IMR-90 (cell line): ENCODE results near the gene RFK. TPM values are rescaled to one million over a fixed set of nuclear protein-coding genes. Genes with fewer than 3 reads are reported as not detected.
"Not testable (repeated sequence)": the region's sequence is repeated elsewhere in the genome, so short reads cannot be mapped to it uniquely, and the experiment has no call there.

ENCODE experiments used
- ATAC-seq: fragments of 200-7000 bp; cut with Tn5 transposase; 2 replicates; pipeline ENCODE4 v1.9.1; 2020; ENCODE audit warnings: low read depth, mild to moderate bottlenecking, moderate library complexity
- BruUV-seq: library from RNA; stranded (reverse); fragments of 400-500 nt; replicated peaks from 2 replicates; lab custom pipeline; 2021; lab: Mats Ljungman, UMichigan
- CTCF ChIA-PET: fragments of 300-600 bp; formaldehyde crosslinking; extraction: SDS; loops from one replicate; lab custom pipeline; 2021; ENCODE audit warnings: antibody characterized with exemption; lab: Yijun Ruan, JAX
- POLR2A ChIA-PET: fragments of 300-600 bp; sonication (Branson Sonifier 250); formaldehyde crosslinking; loops from one replicate; lab custom pipeline; 2022; ENCODE audit warnings: antibody characterized with exemption; ENCODE audit not compliant: unreplicated experiment; lab: Charles Lee
- DNase-seq: peaks from one replicate; pipeline ENCODE4 v3.0.0; 2013
- H2AFZ ChIP-seq: replicated peaks from 2 replicates; pipeline ENCODE3; 2013; ENCODE audit warnings: low read length, mild to moderate bottlenecking; ENCODE audit not compliant: poor library complexity
- H2AK5ac ChIP-seq: 2 replicates; pipeline ENCODE4 v1.6.1; 2013; ENCODE audit warnings: low read depth, low read length, inconsistent platforms
- H2AK9ac ChIP-seq: replicated peaks from 2 replicates; pipeline ENCODE3; 2013; ENCODE audit warnings: mild to moderate bottlenecking, low read depth, low read length, moderate library complexity; ENCODE audit not compliant: poor library complexity
- H2BK120ac ChIP-seq: 2 replicates; pipeline ENCODE4 v1.6.1; 2013; ENCODE audit warnings: low read depth, low read length, inconsistent platforms
- H2BK15ac ChIP-seq: 3 replicates; pipeline ENCODE4 v1.6.1; 2013; ENCODE audit warnings: low read depth, low read length, inconsistent platforms
- H2BK20ac ChIP-seq: 2 replicates; pipeline ENCODE4 v1.6.1; 2013; ENCODE audit warnings: low read depth, mild to moderate bottlenecking, inconsistent platforms, low read length, moderate library complexity
- H2BK5ac ChIP-seq: 2 replicates; pipeline ENCODE4 v1.6.1; 2013; ENCODE audit warnings: mild to moderate bottlenecking, low read depth, low read length, inconsistent platforms; ENCODE audit not compliant: poor library complexity, severe bottlenecking
- H3K14ac ChIP-seq: replicated peaks from 2 replicates; pipeline ENCODE4 v1.6.1; 2013; ENCODE audit warnings: low read depth, low read length, inconsistent platforms
- H3K18ac ChIP-seq: 2 replicates; pipeline ENCODE4 v1.6.1; 2013; ENCODE audit warnings: low read depth, low read length, control low read depth
- H3K23ac ChIP-seq: 2 replicates; pipeline ENCODE4 v1.6.1; 2013; ENCODE audit warnings: low read depth, low read length, inconsistent platforms
- H3K27ac ChIP-seq: 2 replicates; pipeline ENCODE4 v1.5.1; 2013; ENCODE audit warnings: mild to moderate bottlenecking, control low read depth, low read length; ENCODE audit not compliant: insufficient read depth
- H3K27me3 ChIP-seq: 2 replicates; pipeline ENCODE4 v1.6.1; 2013; ENCODE audit warnings: low read length; ENCODE audit not compliant: control insufficient read depth, insufficient read depth
- H3K36me3 ChIP-seq: 2 replicates; pipeline ENCODE4 v1.6.1; 2013; ENCODE audit warnings: low read length, mixed read lengths; ENCODE audit not compliant: control insufficient read depth, insufficient read depth
- H3K4ac ChIP-seq: 2 replicates; pipeline ENCODE4 v1.6.1; 2013; ENCODE audit warnings: low read depth, low read length, inconsistent platforms
- H3K4me1 ChIP-seq: 2 replicates; pipeline ENCODE4 v1.6.1; 2013; ENCODE audit warnings: low read length, mixed read lengths; ENCODE audit not compliant: control insufficient read depth, insufficient read depth
- H3K4me2 ChIP-seq: 2 replicates; pipeline ENCODE4 v1.6.1; 2013; ENCODE audit warnings: low read depth, mild to moderate bottlenecking, control low read depth, low read length, moderate library complexity
- H3K4me3 ChIP-seq: 2 replicates; pipeline ENCODE4 v1.5.1; 2013; ENCODE audit warnings: low read depth, mild to moderate bottlenecking, control low read depth, low read length, moderate library complexity; ENCODE audit not compliant: insufficient read depth
- H3K56ac ChIP-seq: 2 replicates; pipeline ENCODE4 v1.6.1; 2013; ENCODE audit warnings: low read length, inconsistent platforms; ENCODE audit not compliant: insufficient read depth; ENCODE audit errors: extremely low read depth
- H3K79me1 ChIP-seq, 2 experiments: 2 replicates each; pipeline ENCODE4 v1.6.1; 2013; ENCODE audit warnings: low read length in 2 of 2, inconsistent platforms in 1 of 2, low read depth in 1 of 2
- H3K9ac ChIP-seq: 2 replicates; pipeline ENCODE4 v1.6.1; 2013; ENCODE audit warnings: low read depth, low read length, control low read depth
- H3K9me1 ChIP-seq: 2 replicates; pipeline ENCODE4 v1.6.1; 2013; ENCODE audit warnings: low read length, inconsistent platforms; ENCODE audit not compliant: insufficient read depth
- H3K9me3 ChIP-seq: 2 replicates; pipeline ENCODE4 v1.6.1; 2013; ENCODE audit warnings: low read length; ENCODE audit not compliant: control insufficient read depth, insufficient read depth
- H4K20me1 ChIP-seq: 2 replicates; pipeline ENCODE4 v1.6.1; 2013; ENCODE audit warnings: low read length, inconsistent platforms; ENCODE audit not compliant: insufficient read depth
- H4K5ac ChIP-seq: 2 replicates; pipeline ENCODE4 v1.6.1; 2013; ENCODE audit warnings: mild to moderate bottlenecking, low read depth, low read length, control low read depth
- H4K8ac ChIP-seq, 2 experiments: 2 replicates each; pipeline ENCODE4 v1.6.1; 2013; ENCODE audit warnings: low read depth in 2 of 2, low read length in 2 of 2, control low read depth in 1 of 2, inconsistent platforms in 1 of 2
- H4K91ac ChIP-seq: 2 replicates; pipeline ENCODE4 v1.6.1; 2013; ENCODE audit warnings: low read depth, low read length, inconsistent platforms; ENCODE audit not compliant: insufficient read depth
- WGBS, 2 experiments: methylation state at CpG; one replicate each; pipeline versions ENCODE4 v1.1.5 to v1.1.7; 2013; ENCODE audit warnings: missing lambda C conversion rate in 2 of 2; ENCODE audit not compliant: insufficient read length in 1 of 2; ENCODE audit errors: extremely low coverage in 2 of 2; 5-methylcytosine and 5-hydroxymethylcytosine counted together
- dilution Hi-C: fragments of 300-500 bp; cut with HindIII; formaldehyde crosslinking; loops from one replicate; pipeline ENCODE4 v1.14.3; 2018; ENCODE audit warnings: low sequenced_read_pairs; ENCODE audit not compliant: unreplicated experiment
- in situ Hi-C: fragments of 300-500 bp; cut with MboI; formaldehyde crosslinking; loops from 3 replicates; pipeline ENCODE4 v1.14.3; 2019; ENCODE audit warnings: low sequenced_read_pairs, inconsistent platforms, mixed read lengths
- intact Hi-C: fragments of 100-400 bp; cut with micrococcal nuclease; formaldehyde crosslinking; loops from 2 replicates; pipeline ENCODE4 v1.10.0; 2022
- polyA plus RNA-seq, 3 experiments: library from polyadenylated mRNA; depleted of rRNA; stranded (reverse); fragments of >200 nt; gene quantifications; 2 replicates each; pipeline ENCODE4 v1.2.3, GENCODE V29; 2012; ENCODE audit warnings: low replicate concordance in 1 of 3
- total RNA-seq: library from RNA; depleted of rRNA; stranded (reverse); fragments of >200 nt; gene quantifications from 2 replicates; pipeline ENCODE4 v1.2.3, GENCODE V29; 2012

RFK gene
- total and polyA plus RNA-seq, 2 of the 4 experiments (the other 2 are of a cell fraction) = 10.3 to 13.8 TPM

DNA sequence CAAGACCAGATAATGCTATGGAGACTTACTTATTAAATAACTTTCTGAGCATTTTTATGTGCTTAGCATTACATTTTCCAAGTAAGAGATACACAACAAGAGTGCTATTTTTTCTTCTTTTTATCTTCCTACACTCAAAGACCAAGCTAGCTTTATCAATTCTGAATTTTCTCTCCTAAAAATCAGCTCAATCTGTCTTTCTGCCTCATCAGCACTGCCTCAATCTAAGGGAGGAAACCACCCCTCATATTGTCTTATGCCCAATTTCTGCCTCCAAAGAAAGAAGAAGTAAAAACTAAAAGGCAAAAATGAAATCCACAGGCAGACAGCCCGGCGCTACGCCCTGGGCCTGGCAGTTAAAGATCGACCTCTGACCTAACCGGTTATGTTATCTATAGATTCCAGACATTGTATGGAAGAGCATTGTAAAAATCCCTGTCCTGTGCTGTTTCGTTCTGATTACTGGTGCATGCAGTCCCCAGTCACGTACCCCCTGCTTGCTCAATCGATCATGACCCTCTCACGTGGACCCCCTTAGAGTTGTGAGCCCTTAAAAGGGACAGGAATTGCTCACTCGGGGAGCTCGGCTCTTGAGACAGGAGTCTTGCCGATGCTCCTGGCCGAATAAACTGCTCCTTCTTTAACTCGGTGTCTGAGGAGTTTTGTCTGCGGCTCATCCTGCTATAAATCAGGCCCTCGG is 31.7 kb downstream of the RFK start:
- H2AK9ac ChIP-seq, POLR2A ChIA-PET, H3K14ac ChIP-seq, H3K18ac ChIP-seq, H3K9ac ChIP-seq, in situ Hi-C loops, H3K27me3 ChIP-seq, H3K4me2 ChIP-seq, H3K4ac ChIP-seq, dilution Hi-C loops, H3K9me1 ChIP-seq, H2AK5ac ChIP-seq, CTCF ChIA-PET, BruUV-seq, H3K4me1 ChIP-seq, H4K8ac ChIP-seq, H4K5ac ChIP-seq, H4K20me1 ChIP-seq, H2BK20ac ChIP-seq, H3K36me3 ChIP-seq, DNase-seq, H3K79me1 ChIP-seq, H3K9me3 ChIP-seq, H3K27ac ChIP-seq, H2BK120ac ChIP-seq, H2BK5ac ChIP-seq, H3K56ac ChIP-seq, H2BK15ac ChIP-seq, ATAC-seq, intact Hi-C loops, H3K23ac ChIP-seq, H4K91ac ChIP-seq, H2AFZ ChIP-seq, H3K4me3 ChIP-seq: not testable (repeated sequence)
- 80% methylated on average over 7 of the region's 16 CpGs; no CpG with 5 or more reads in 1 of the 2 experiments for WGBS, 2 experiments
